Right ventricle myocardium superior (tissue), 1 donor: Measurements from ENCODE around the gene AMER3. TPM values are rescaled to one million over a fixed set of nuclear protein-coding genes. Genes with fewer than 3 reads are reported as not detected.

ENCODE experiments used
- ATAC-seq: fragments of 200-7000 bp; cut with Tn5 transposase; one replicate; pipeline ENCODE4 v1.9.1; 2020; ENCODE audit warnings: mild to moderate bottlenecking; ENCODE audit not compliant: poor library complexity
- DNase-seq: peaks from one replicate; pipeline ENCODE4 v3.0.0-alpha.2; 2020
- intact Hi-C: fragments of 100-400 bp; cut with DNase I; formaldehyde crosslinking; loops from one replicate; pipeline ENCODE4 v1.11.2; 2022
- total RNA-seq: library from RNA; stranded (reverse); fragmentation: NEBNext Ultra II Directional; extraction: Animal tissue kit (Norgen Biotek cat#: 25700); gene quantifications from one replicate; pipeline ENCODE4 v1.2.1, GENCODE V29; 2021
- donor health status: DM: no; HTN: yes; CAD: no; lungs with severe emphysema.

AMER3 gene
- total RNA-seq, 1 donor from 2014 or later = not detected

DNA sequence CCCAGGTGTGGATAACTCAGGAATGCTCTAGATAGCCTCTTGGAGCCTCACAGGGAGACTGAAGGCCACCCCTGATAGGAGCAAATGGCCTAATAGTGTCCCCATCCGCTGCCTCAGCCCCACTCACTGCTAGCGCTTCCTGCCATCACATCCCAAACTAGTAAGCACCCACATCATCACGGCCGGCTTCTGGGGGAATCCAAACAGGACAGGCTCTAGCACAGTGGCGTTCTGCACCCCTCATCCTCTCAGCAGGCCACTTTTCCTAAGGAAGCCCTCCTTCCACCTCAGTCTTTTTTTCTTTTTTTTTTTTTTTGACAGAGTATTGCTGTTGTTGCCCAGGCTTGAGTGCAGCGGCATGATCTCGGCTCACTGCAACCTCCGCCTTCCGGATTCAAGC, 6.3 kb upstream of the AMER3 start:
- intact Hi-C loops = no loop called here
- DNase-seq = no peak
- ATAC-seq = no peak

DNA sequence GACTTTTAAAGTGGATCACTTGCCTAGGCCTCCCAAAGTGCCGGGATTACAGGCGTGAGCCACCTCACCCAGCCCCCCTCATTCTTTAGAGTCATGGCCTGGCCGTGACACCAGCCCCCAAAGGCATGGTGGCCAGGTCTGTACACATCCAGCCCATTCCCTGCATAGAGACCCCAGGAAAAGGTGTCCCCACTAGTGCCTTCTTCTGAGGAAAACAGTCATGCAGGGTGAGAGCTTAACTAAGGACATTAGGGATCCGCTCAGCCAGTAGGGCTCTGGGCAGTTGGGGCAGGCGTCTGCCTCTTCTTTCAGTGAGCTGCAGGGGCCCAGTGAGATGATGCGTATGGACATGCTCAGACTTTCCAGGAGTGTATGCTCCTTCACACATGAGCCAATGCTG, 5.7 kb upstream of the AMER3 start:
- intact Hi-C loops = no loop called here
- DNase-seq (no peak), ATAC-seq (no peak)

GRCh38 chr2:130754811-130755210, 529 bp upstream of the AMER3 start:
- no peak for ATAC-seq
- DNase-seq = no peak
- intact Hi-C loops = no loop called here

GRCh38 chr2:130756053-130756873, 923 bp downstream of the AMER3 start:
- ATAC-seq (peak; percentile 77), DNase-seq (no peak)
- intact Hi-C loops = no loop called here

DNA sequence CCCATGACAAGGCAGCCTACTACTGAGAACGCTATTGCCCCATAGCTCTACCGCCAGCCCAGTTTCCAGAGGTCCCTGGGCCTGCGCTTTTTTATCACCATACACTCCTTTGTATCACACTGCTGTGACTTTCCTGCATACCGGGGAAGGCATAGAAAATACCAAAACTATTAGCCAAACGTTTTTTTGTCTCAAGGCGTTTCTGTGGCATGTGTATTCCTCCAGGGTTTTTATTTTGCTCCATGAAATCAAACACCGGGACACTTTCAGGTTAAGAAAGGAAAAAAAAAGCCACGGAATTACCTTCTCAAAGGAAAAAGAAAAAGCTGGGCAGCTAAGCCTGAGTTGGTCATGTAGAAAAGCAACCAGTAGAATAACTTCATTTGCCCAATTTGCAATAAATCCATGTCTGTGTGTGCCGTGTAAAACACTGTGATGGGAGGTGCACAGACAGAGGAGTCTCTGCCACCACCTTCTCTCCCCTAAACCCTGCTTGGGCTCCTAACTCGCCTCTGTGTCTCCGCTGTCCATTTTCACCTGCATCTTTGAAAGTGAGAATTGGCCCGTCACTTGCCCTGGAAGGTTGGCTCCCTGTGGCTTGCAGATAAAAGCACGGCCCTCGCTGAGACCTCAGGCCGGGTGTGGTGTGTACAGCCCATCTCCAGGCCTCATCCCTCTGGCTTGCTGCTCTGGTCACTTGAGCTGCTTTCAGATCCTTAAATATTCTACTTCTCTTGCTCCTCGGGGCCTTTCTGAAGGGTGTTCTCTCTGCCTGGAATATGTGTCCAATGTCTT, 1.7 kb downstream of the AMER3 start:
- ATAC-seq (no peak), DNase-seq (no peak)
- intact Hi-C loops = no loop called here

DNA sequence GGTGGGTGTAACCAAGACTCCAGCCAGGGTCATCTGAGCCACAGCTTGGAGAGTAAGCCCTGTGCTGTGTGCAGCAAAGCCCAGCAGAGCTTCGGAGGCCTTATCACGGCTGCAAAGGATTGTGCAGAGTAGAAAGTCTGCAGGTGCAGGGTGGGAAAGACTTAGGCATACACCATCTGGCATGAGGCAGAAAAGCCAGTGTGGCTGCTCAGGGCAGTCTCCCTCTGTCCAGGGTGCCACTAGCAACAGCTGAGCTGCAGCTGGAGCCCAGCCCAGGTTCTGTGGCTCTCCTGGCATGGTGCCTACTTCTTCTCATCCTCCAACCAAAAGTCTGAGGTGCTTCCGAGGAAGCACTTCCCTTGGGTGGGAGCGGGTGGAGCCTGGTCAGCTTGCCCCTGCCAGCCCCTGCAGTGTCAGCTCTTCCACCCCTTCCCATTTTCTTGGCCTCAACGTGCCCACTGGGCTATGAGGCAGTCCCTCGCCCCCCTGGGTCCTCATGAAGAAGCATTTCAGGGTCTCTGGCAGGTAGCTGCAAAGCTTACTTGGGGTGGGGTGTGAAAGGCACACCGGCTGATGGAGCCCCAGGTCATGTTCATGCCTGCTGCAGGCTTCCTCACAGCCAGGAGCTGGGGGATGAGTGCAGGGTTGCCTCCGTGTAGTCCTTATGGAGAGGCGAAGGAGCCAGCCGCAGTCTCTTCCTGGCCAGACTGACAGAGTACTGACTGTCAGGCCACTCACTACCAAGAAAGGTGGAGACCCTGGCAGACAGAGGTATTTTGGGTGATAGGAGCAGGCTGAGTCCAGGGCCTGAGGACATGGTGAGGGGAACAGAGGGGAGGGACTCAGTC, 4.8 kb downstream of the AMER3 start:
- no peak for DNase-seq
- intact Hi-C loops = no loop called here
- no peak for ATAC-seq

DNA sequence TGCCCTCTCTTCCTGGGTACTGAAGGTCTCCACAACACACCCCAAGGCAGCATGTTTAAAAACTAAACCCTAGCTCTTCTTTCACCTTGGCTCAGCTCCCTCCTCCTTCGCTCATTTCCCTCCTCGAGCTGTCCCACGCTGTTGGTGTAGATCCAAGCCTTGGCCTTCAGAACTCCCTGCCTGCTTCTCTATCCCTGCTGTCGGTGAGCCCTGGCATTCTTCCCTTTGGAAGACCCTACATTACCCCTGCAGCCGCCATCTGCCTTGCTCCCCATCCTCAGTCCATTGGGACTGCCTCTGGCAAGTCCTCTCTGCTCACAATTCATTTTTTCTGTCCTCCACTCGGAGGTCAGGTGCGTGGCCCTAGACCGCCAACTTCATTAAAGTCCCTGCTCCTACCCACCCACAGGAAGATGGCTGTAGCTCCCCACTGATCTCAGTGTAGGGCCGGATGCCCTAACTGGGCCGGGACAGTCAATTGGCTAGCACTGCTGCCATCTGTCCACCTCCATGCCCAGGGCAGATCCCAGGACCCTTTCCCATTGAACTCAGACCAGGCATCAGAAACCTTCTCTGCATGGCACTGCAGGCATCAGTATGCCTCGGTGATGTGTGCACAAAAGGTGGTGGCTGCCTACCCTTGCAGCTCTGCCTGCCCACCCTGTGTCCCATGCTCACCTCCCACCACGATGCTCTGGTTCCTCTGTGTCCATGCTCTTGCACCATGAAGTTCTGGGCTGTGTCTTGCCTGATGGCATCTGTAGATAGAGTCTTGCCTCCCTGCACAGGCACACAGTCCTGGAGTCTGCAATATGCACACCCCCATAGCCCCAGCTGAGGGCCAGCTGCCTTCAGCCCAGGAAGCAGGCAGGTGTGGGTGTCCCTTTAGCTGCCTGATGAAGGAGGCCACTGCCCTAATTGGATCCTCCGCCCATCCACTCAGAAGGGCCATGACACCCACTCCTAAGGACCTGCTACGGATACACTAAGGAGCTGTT, 5.7 kb downstream of the AMER3 start:
- intact Hi-C loops = no loop called here
- no peak for ATAC-seq

DNA sequence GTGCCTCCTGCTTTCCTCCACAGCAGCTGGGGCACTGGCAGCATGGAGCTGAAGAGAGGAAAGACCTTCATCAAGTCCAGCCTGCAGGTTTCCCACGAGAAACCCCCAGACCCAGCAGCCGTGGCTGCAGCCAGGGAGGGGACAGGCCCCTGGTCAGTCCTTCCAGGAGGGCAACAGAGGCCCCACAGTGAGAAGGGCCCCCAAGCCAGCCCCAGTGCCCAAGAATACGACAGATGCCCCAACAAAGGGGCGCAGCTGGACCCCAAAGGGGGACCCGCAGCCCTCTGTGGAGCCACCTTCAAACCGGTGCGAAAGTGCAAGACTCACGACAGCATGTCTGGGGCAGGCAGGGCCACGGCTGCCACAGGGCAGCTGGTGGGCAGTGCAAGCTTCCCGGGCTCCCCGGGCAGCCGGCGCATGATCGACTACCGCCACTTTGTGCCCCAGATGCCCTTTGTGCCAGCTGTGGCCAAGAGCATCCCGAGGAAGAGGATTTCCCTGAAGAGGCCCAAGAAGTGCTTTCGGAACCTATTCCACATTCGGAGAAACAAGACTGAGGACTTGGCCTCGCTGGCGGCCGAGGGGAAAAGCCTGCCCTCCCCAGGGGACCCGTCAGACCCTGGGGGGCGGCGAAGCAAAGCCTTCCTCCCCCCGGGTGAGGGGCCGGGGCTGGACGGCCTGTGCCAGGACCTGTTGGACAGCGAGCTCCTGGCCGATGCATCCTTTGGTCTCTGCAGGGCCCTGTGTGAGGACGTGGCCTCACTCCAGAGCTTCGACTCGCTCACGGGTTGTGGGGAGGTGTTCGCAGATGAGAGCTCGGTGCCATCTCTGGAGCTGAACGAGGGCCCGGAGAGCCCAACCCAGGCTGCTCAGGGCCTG, 6.9 kb downstream of the AMER3 start:
- no peak for ATAC-seq
- no peak for DNase-seq
- intact Hi-C loops = no loop called here

More for the DNA sequence above, 5.7 kb downstream of the AMER3 start:
- DNase-seq = no peak

DNA sequence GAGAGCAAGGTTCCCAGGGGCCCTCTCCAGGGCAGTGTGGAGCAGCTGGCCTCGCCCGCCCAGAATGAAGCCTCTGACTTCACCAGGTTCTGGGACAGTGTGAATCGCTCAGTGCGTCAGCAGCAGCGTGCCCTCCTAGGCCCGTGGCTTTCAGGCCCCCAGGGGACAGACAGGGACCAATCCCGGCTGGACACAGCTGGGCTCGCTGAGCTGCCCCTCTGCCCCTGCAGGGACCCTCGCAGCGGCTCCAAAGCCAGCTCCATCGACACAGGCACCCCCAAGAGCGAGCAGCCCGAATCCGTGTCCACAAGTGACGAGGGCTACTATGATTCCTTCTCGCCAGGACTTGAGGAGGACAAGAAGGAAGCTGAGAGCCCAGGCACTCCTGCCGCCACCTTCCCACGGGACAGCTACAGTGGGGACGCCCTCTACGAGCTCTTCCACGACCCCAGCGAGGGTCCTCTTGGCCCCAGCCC, 7.6 kb downstream of the AMER3 start:
- no peak for DNase-seq
- intact Hi-C loops = no loop called here
- no peak for ATAC-seq

GRCh38 chr2:130763405-130763804, 8.1 kb downstream of the AMER3 start:
- no peak for ATAC-seq
- intact Hi-C loops = no loop called here
- no peak for DNase-seq

- DNase-seq = no peak
- intact Hi-C loops = no loop called here
- no peak for ATAC-seq
These were observed 8.9 kb downstream of the AMER3 start for GRCh38 chr2:130764035-130764820.

GRCh38 chr2:130764821-130765115, 9.4 kb downstream of the AMER3 start:
- ATAC-seq (no peak), DNase-seq (no peak)
- intact Hi-C loops = no loop called here

DNA sequence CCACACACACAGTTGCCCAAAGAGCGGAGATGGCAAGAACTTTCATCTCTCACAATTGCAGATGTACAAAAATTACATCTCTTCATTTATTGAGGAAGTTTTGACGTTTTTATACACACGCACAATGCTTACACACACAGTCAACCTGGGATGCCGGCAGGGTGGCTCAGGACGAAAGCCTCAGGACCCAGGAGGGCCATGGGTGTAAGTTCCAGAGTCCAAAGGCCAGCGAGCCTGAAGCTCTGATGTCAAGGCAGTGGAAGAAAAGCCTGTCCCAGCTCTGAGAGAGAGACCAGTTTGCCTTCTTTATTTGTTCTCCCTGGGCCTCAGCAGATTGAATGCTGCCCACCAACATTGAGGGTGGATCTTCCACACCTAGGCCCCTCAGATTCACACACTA, 10.1 kb downstream of the AMER3 start:
- DNase-seq (no peak), ATAC-seq (no peak)
- intact Hi-C loops = no loop called here

GRCh38 chr2:130766037-130766436, 10.7 kb downstream of the AMER3 start:
- intact Hi-C loops = no loop called here
- DNase-seq (no peak), ATAC-seq (no peak)

DNA sequence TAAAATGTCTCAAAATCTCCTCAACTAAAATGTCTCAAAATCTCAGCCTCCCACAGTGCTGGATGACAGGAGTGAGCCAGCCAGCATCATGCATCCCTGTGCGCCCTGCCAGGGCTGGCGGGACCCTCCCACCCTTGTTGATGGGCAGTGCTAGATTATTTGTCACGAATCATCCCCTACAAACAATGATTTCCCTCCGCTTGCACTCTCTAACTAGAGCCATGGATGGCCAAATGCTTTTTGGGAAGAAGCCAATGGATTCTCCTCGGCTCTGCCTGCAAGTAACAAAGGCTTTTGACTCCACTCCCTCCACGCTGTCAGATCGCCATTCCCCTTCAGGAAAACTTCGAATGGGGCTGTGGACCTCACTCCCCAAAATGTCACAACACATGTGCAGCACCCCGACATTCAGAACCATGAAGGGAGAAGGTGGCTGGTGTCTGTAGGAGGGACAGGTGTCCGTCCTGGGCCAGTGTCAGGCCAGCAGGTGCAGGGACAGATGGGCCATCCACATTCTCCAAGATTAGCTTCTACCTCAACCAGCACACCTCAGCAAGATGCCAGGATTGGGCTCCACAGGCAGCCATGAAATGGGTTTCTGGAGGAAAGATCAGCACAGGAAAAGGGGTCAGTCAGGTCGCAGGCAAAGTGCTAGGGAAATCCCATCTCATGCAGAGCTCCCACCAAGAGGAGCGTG, 11.5 kb downstream of the AMER3 start:
- no peak for DNase-seq
- ATAC-seq = no peak
- intact Hi-C loops = no loop called here

- DNase-seq = no peak
- intact Hi-C loops = no loop called here
These were observed 12.1 kb downstream of the AMER3 start for GRCh38 chr2:130767408-130767775.

More at GRCh38 chr2:130767408-130767775, 12.1 kb downstream of the AMER3 start:
- ATAC-seq = no peak
